GM21515 (cell line): Measurements from ENCODE around the gene BGN.

Source experiments
- ATAC-seq: cut with Tn5 transposase; IDR thresholded peaks from one replicate; pipeline ENCODE4 v1.9.1; 2021; ENCODE audit not compliant: unreplicated experiment

Gene BGN

DNA sequence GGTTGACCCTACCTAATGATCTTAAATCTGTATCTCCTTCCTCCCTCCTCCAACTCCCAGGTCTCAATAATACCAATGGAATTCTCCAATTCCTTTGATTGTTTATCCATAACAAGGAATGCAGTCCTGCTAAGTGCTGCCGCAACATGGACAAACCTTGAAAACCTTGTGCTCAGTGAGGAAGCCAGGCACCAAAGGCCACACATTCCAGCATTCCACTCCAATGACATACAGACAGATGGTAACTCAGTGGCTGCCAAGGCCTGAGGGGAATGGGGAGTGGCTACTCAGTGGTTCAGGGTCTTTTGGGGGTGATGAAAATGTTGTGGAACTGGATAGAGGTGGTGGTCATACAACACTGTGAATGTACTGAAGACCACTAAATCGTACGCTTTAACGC, 34.8 kb upstream of the BGN start:
- ATAC-seq = no peak

DNA sequence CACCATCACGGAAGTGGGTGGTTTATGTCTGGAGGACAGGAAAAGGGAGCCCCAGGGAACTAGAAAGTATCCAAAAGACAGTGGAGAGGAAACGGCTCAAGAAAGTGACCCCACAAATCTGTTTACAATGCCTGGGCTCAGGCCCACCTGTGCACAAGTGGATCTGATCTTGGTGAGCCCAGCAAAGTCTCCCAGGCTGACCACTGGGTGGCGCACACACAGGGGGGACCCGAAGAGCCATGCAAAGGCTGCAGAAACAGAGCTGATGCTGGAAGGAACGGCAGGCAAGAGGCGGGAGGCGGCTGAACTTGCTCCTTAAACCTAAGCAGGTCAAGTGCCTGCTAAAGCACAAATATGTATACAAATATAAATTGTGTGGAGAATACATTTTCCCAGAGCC, 34.0 kb upstream of the BGN start:
- ATAC-seq = no peak

DNA sequence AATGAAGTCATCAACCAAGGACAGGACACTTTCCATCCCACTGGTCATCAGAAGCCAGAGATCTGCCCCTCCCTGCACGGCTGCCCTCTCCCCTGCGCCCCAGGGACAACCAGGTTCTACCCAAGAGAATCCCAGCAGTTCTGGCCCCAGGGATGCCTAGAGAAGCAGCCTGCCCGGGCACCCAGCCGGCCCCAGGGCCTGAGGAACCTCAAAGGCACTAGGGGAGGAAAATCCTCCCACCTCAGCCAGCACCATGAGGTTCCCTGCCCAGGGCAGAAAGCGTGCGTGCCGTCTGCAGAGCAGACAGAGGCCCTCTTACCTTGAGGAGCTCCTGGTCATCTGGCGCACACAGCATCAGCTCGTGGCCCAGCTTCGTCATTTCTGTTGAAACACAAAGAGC, 32.5 kb upstream of the BGN start:
- ATAC-seq = no peak

DNA sequence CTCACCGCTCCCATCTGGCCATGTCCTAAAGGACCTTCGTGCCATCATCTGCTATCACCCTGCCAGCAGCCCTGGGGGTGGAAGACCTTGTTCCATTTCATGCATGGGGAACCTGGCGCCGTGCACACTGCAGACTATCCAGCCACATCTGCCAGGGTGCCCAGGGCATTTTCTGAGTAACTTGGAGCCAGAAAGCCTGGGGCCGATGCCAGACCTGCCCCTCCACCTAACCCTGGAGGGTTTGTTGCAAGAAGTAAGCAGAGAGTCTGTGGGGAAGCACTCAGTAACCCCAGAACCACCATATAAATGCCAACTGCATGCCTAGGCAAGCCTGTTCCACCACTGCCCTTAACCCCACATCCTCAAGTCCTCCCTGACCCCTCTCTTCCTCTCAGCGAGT, 31.7 kb upstream of the BGN start:
- no peak for ATAC-seq

DNA sequence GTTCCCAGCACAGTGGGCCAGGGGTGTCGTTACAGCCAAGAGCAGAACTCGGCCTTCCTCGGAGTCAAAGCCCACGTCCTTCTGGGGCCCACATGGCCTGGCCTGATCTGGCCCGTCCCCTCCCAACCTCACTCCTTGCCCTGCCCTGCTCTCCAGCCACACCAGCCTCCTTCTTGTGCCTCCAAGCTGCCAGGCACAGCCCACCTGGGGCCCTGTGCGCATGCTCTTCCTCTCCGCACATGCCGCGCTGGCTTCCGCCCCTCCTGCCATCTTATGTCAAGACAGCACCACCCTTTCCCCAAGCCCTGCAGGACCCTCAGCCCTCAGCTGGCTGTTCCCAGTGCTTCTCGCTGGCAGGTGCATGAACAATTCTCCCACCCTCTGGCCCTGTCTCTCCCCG, 31.2 kb upstream of the BGN start:
- no peak for ATAC-seq

DNA sequence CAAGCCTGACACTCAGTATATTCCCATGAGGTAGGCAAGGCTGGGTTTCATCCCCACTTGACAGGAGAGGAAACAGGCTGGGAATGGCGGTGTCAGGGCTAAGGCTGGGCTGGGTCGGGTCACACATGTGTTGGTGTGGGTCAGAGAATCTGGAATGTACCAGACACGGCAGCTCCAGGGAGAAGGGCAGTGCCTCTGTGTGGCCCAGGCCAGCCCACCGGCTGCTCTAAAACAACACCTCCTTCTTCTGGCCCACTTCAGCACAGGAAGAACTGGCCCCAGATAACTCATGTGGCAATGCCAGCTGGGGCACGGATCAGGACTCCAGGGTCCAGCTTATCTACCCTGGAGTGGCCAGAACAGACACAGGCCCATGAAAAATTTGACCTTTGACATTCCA, 30.7 kb upstream of the BGN start:
- no peak for ATAC-seq

DNA sequence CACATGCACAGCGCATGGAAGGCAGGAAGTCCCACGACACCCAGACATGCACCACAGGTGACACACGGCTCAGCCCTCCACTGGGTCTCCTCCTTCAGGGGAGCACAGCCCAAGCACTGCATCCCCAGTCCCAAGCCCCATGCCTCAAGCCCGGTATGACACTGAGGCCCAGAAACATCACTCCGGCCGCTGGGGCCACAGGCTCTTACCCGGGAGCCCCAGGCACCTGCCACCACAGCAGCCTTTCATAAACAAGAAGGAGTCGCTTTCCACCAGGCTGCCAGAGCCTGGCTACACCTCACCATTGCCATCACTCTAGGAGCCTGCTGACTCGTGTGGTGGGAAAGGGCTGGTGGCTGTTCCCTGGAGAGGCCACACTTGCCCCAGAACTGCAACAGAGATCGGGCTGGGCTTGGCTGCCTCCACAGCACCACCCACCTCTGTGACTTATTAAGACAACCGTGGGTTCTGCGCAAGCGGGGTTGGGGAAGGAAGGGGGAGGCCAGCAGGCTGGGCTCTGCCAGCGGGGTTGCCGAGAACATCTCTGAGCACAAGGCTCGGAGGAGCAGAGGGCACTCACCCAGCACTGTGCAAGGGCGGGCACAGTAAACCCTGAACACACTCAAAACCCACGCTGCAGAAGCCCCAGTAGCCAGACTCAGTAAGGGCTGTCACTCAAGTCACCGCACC, 28.9 kb upstream of the BGN start:
- no peak for ATAC-seq

DNA sequence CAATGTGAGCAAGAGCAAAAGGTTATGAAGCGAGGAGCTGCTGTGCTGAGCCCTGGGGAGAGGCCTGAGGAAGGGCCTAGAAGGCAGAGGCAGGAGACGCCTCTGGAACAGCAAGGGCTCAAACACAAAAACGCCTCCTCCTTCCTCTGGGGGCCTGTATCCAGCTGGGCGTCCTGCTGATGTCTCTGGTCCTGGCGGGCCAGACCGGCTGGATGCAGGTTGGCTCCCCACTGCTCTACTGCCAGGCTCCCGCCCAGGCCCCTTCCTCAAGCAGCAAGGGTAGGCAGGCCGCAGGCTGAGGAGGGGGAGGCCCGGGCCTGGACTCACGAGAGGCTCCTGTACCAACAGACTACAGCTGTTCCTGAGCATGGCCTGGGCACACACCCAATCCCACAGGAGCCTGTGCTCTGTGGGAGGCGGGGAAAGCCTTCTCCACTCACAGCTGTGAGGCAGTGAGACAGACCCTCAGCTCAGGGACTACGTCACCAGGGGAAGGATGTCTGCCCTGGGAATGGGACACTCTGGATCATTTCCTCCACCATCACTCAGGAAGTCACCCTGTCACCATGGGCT, 26.7 kb upstream of the BGN start:
- ATAC-seq = no peak

DNA sequence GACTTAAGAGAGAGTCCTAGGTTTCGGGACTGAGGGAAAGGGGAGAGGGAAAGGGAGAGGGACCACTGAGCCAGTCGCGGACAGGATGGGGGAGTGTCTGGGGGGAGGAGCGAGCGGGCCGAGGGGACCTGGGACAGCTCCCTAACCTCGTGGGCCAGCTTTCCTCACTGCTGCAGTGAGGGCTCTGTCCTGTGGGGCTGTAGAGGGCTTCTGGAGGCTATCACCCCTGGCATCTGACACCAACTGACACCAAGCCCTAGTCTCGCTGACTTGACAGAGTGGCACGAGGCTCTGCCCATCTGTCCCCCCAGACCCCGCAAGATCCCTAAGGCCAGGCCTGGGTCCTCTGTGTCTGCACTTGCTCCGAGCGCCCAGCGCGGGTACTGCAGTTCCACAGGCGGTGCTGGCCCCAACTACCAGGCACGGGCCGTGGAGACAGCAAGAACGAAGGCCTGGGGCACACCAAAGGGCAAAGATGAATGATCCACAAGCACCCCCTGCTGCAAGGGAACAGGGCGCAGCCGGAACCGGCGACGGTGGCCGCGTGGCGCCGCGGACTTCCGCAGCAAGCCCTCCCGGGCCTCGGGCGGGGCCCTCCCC, 24.9 kb upstream of the BGN start:
- ATAC-seq = peak; percentile 40

DNA sequence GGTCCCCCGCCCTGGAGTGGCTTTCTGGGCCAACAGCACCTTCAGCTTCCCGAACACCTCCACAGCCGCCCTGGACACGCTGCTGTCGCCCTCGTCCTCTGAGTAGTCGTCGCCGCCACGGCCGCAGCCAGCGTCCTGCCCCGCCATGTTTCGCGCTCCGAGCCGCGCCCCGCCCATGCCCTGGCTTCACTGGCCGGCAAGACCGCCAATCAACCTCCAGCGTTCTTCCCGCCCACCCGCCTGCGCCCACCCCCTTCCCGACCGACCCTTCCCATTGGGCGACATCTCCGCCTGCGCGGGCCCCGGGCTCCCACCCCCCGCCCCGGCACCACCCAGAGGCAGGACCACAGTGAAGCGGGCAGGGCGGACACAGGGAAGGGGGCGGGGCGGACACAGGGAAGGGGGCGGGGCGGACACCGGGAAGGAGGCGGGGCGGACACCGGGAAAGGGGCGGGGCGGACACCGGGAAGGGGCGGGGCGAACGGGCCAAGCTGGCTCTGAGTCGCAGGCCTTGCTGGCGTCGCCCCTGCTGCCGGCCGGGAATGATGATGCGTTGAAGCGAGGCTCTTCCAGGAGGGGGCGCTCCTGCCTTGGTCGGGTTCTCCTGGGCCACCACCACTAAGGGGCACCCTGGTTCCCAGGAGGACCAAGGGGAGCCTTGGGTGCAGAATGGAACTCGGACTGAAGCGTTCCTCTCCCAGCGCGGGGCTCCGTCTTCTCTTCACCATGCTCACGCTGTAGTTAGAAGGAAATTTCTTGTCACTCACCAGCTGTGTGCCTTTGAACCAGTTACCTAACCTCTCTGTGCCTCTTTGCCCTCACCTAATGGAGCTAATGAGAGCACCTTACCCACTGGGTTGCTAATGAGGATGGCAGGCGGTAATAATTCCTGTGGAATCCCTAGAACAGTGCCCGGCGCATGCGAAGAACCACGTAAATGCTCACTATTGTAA, 24.1 kb upstream of the BGN start, which contains the start of gene HAUS7:
TSS of gene HAUS7 (minus strand) at position 166 of the 953 bp plus-strand sequence. CDS start at position 147, 19 bp downstream.
- peak; percentile 81 for ATAC-seq

DNA sequence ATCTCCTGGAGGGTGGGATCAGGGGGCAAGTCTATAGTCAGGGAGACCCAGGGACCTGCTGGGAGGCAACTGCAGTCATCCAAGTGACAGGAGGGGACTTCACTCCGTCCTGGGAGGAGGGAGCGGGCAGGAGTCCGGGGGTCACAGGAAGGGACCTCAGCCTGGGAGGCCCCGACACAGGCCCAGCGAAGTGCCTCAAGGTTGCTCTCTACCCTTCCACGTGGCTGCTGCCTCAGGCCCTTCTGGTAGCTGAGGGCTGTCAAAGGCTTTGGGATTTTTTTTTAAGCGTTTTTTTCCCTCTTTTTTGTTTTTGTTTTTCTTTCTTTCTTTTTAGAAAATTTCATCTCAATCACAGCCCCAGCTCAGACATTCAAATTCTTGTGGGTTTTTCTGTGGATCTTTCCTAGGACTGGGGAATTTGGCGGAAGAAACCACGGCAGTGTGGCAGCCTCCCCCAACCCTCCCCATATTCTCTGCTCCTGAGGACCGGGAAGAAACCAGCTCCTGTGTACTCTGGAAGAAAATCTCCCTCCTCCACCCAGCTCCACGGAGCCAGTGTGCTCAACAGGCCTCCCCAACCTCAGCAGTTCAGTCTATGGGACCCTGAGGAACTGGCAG, 23.0 kb upstream of the BGN start:
- no peak for ATAC-seq

DNA sequence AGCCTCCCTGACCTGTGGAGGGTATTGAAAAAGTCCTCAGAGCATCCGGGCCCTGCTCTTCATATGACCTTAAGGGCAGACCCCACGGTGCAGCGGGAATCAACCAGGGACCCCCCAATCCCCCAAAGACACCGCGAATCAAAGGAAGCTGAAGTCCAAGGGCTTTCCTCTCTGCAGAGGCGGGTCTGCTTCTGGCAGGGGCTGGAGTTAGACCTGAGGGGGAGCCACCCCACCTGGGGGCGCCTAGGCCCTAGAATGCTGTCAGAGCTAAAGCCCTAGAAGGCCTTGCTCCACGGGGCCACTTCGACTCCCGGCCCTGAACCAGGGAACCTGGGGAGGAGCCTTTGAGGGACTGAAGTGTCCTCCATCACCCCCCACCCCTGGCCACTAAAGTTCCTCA, 21.7 kb upstream of the BGN start:
- no peak for ATAC-seq

DNA sequence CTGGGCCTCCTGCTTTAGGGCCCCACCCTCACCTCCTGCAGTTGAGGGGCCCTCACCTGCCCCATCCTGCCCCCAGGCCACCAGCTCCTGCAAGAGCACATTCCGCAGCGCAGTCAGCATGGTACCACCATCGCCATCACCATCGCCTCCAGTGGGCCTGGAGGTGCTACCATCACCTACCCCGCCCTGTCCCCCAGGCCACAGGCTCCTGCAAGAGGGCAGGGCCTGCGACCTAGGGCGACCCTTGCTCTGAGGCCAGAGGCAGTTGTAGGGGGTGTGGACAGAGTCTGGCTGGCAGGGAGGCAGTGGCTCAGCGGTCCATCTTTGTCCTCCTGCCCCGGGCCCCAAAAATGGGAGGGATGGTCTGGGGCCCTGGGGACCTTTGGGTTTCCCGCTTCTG, 20.5 kb upstream of the BGN start:
- no peak for ATAC-seq

DNA sequence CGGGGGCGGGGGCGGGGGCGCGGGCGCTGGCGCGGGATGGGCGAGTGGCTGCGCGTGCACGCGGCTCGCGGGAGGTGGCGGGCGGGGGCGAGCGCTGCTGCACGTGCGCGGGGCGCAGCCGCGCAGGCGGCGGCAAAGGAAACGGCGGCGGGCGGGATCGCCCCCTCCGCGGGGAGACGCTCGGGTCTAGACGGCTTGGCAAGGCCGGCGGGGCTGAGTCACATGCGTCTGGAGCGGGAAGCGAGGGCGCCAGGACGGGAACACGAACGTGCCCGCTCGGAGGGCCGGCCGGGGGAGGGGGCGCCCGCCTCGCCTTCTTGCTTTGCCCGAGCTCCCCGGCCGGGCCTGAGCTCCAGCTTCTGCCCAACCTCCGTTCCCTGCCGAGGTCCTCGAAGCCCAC, 20.1 kb upstream of the BGN start:
- no peak for ATAC-seq

DNA sequence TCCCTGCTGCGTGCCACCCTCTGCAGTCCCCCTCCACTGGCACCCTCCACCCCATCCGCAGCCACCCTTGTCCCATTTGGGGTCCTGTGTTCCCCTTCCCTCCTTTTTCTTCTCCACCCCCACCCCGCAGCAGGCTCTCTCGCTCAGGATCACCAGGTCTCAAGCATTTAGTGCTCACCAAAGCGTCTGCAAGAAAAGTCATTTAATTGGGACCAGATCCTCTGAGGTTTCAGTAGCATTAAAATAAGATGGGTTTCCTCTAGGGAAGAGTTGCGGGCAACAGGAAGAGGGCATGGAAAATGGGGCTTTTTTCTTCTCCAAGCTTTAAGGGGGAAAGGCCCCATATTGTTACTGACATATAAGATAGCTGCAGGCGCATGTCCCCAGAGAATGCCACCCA, 19.5 kb upstream of the BGN start:
- ATAC-seq = no peak

DNA sequence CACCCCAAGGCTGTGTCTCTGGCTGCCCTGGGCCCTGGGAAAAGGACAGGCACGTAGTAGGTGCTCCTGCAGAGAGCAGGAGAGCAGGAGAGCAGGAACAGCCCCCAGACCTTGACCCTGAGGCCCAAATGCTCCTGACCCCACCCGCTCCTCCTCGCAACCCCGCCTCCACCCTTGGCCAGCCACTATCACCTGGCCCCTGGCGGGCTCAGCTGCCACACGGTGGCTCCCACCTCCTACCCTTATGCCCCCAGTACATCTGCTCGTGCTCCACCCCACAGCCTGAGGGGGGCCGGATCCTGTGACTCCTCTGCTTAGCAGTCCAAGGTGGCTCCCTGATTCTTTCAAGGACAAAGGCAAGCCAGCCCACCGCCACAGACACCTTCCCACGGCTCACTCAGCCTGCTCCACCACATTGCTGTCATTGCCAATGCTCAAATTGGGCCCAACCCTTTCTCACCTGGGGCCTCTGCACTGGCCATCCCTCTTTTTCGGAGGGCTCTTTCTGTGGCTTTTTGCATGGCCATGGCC, 19.0 kb upstream of the BGN start:
- no peak for ATAC-seq

DNA sequence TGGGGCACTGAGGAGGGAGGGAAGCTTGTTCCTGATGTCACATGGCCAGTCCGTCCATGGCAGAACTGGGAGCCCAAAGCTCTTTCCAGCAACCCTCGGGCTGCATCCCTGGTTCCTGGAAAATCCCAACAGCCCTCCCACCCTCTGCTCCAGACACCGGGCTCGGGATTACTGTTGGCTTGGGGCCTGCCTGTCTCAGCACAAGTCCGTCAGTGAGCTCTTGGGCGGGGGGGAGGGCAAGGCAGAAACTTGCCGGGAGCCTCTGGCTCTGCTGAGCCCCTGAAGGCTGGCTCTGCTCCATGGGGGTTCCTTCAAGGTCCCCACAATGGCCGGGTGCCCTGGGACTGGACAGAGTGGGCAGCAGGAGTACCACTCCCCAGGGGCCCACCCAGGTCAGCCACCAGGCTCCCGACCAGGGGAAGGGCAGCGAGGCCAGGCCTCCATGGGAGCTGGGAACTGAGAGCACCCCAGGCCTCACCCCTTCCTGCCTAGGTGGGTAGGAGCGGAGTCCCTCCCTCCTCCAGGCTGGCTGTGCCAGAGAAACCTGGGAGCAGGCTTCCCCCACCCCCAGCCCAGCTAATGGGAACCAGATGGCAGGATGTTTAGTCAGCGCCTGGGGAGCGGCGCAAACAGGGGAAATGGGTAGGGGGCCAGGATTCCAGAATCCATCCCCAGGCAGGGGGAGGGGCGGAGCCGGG, 18.0 kb upstream of the BGN start:
- ATAC-seq = no peak

DNA sequence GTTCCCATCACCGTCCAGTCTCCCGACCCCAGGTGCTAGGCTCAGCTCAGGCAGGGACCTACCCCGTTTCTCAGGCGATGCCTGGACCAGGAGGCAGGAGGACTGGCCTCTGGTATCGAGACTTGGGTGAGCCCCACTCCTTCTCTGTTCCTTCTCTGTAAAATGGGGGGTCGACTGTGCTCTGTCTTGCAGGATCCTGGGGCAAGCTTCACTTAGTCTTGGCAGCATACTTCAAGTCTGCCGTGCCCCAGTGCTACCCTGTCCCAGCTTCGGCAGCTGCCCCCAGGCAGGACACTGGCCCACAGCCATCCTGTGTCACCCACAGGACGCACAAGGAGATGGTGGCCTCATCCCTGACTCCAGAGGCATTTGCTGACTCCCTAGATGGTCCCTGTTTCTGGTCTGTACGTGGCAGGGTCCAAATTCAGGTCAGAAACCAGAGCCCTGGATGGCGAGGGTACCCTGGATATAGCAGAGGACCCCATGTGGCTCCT, 17.4 kb upstream of the BGN start:
- no peak for ATAC-seq

DNA sequence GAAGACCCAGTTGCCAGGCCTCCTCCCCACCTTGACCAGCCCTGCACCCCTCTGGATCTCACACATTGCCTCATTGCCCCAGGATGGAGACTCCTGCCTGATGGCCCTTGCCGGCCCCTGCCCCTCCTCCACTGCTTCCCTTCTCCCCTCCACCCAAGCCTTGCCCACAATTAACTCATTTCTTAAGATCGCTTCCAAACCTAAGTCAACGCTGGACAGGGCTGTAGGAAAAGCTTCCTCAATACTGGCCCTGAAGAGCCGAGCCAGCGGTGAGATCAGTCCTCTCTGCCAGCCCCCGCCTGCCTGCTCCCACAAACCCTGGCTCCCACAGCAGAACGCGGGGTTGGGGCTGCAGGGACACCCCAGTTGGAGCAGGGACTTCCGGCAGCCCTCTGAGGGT, 16.9 kb upstream of the BGN start:
- no peak for ATAC-seq

DNA sequence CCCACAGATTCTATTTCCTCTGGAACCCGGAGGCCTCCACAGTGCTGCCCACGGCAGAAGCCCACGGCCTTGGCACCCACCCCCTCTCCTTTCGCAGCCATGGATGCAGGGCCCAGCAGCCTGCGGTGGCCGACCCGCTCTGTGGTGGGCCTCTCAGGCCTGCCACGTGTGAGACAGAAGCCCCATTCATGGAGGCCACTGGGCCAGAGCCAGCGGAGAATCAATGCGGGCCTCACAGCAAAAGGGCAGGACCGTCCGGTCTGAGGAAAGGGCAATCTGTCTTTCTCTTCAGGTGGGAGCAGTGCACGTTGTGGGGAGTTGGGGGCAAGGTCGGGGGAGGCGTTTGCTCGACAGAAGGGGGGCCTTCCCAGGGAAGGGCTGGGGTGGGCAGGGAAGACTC, 16.0 kb upstream of the BGN start:
- no peak for ATAC-seq
